ENCODE results near the gene FRG2.

FRG2 gene

DNA sequence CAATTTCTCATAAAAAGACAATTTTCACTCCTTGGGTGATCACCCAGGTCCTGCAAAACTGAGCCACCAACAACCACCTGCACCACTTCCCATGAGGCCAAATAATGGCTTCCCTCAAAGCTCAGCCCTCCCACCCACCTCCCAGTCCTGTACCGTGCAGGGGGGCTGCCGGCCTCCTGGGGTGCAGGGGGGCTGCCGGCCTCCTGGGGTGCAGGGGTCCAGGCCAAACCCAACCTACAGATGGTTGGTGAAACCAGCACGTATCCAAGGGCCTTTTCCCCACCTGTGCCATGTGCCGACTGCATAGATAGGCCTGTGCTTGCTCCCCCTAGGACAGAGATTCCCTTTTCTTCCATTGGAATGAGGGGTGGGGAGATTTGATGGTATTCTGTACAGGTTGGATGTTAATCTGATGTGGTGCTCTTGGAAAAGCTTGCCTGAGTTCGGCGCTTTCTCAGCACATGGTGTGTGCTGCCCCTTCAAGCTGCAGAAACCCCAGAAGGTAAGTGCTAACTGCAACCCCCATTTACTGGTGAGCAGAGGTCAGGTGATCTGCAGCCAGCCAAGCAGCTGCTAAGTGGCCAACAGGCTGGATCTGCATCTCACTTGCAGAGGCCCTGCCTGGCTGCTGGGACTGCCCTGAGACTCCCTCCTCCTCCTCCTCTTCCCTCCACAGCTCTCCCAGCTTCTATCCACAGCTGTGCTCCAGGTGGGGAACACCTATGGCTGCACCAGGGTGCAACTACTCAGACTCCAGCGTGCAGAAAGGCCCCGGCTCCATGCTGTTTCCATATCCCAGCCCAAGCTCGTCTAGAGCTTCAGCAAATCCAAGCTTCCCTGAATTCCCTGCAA lies 47.6 kb downstream of the FRG2 start:
- Histone ChIP-seq H3K4me2 (ENCODE audit: low read length) (no peak overlapping the region), H3K9me3 (ENCODE audit: control insufficient read depth, low read length) (no peaks in the 10 kb centered on the region), H3K27me3 (ENCODE audit: control insufficient read depth, insufficient read depth, low read length) (no peaks in the 10 kb centered on the region), H3K79me2 (no peaks in the 10 kb centered on the region), H3K4me1 (no peaks in the 10 kb centered on the region), H2AFZ (peak overlapping the region; percentile 62), H3K4me3 (ENCODE audit: low read depth, low read length) (no peak overlapping the region), H3K27ac (no peak overlapping the region), H3K36me3 (ENCODE audit: control insufficient read depth, insufficient read depth, low read length) (no peaks in the 10 kb centered on the region), H3K9ac (no peak overlapping the region)
- TF ChIP-seq, protein P1, sequence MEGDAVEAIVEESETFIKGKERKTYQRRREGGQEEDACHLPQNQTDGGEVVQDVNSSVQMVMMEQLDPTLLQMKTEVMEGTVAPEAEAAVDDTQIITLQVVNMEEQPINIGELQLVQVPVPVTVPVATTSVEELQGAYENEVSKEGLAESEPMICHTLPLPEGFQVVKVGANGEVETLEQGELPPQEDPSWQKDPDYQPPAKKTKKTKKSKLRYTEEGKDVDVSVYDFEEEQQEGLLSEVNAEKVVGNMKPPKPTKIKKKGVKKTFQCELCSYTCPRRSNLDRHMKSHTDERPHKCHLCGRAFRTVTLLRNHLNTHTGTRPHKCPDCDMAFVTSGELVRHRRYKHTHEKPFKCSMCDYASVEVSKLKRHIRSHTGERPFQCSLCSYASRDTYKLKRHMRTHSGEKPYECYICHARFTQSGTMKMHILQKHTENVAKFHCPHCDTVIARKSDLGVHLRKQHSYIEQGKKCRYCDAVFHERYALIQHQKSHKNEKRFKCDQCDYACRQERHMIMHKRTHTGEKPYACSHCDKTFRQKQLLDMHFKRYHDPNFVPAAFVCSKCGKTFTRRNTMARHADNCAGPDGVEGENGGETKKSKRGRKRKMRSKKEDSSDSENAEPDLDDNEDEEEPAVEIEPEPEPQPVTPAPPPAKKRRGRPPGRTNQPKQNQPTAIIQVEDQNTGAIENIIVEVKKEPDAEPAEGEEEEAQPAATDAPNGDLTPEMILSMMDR (IDR thresholded peaks at IDR 0.05): no peak
